LNCAP (cell line): Measurements from ENCODE around the gene AKT3.

ENCODE experiments used
- CTCF ChIP-seq: fragments of 450-650 bp; IDR thresholded peaks from 2 replicates; pipeline ENCODE4 v1.5.1; 2017; ENCODE audit warnings: mild to moderate bottlenecking

AKT3 gene

GRCh38 chr1:243733670-243734307, 116.3 kb downstream of the AKT3 start:
- TF ChIP-seq CTCF: no peak

- no peak for TF ChIP-seq CTCF
Observed at GRCh38 chr1:243732637-243733036, 117.4 kb downstream of the AKT3 start.

GRCh38 chr1:243731974-243732625, 117.9 kb downstream of the AKT3 start:
- TF ChIP-seq CTCF: no peak

GRCh38 chr1:243731301-243731891, 118.6 kb downstream of the AKT3 start:
- TF ChIP-seq CTCF: no peak

- no peak for TF ChIP-seq CTCF
Observed at GRCh38 chr1:243730487-243731150, 119.4 kb downstream of the AKT3 start.

GRCh38 chr1:243729956-243730355, 120.1 kb downstream of the AKT3 start:
- TF ChIP-seq CTCF: no peak

- no peak for TF ChIP-seq CTCF
Observed at GRCh38 chr1:243727503-243728203, 122.4 kb downstream of the AKT3 start.
